ACC112 (cell line): ENCODE measurements around the gene ANKS3.

Experiments
- H2AFZ ChIP-seq: fragments of 200-600 bp; sonication (generic); one replicate; pipeline ENCODE4 v1.6.0; 2017; ENCODE audit warnings: antibody characterized with exemption, low read length; ENCODE audit not compliant: unreplicated experiment
- H3K27ac ChIP-seq: fragments of 200-600 bp; sonication (generic); 2 replicates; pipeline ENCODE4 v1.5.1; 2014; ENCODE audit warnings: low read depth, mild to moderate bottlenecking, antibody characterized with exemption, low read length, moderate library complexity
- H3K27me3 ChIP-seq: fragments of 200-600 bp; sonication (generic); 2 replicates; pipeline ENCODE4 v1.6.1; 2014; ENCODE audit warnings: mild to moderate bottlenecking, antibody characterized with exemption, low read length, moderate library complexity, mixed read lengths; ENCODE audit not compliant: insufficient read depth
- H3K36me3 ChIP-seq: fragments of 200-600 bp; sonication (generic); 2 replicates; pipeline ENCODE4 v1.6.1; 2016; ENCODE audit warnings: mild to moderate bottlenecking, antibody characterized with exemption, low read length, moderate library complexity, mixed read lengths; ENCODE audit not compliant: insufficient read depth
- H3K4me1 ChIP-seq: fragments of 200-600 bp; sonication (generic); one replicate; pipeline ENCODE4 v1.6.1; 2016; ENCODE audit warnings: low read length, mixed read lengths; ENCODE audit not compliant: insufficient read depth, unreplicated experiment, control insufficient read depth
- H3K4me3 ChIP-seq: fragments of 200-600 bp; sonication (generic); 2 replicates; pipeline ENCODE4 v1.5.1; 2014; ENCODE audit warnings: mild to moderate bottlenecking, low read depth, low read length
- H3K79me2 ChIP-seq: fragments of 200-600 bp; sonication (generic); one replicate; pipeline ENCODE4 v1.6.0; 2016; ENCODE audit warnings: low read length; ENCODE audit not compliant: control insufficient read depth, unreplicated experiment, insufficient read depth

The ANKS3 gene

DNA sequence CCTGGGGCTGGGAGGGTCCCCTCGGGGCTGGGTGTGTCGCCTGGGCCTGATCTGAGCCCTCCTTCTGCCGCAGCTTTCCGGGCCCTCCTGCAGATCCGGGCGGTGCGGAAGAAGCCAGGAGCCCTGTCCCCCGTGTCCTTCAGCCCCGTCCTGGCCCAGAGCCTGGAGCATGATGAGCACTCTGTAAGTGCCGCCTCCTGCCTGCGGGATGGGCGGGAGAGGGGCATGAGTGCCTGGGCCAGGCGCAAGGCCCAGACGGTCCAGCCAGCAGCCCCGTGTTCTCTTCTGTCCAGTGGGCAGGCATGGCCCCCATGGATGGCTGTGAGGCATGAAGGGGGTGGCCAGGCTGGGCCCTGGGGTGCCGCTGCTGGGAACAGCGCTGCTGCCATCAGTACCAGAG, 56.7 kb downstream of the ANKS3 start:
- no peak overlapping the region for H3K27ac ChIP-seq
- H3K4me1 ChIP-seq = no peaks in the 10 kb centered on the region
- no peak overlapping the region for H2AFZ ChIP-seq
- H3K4me3 ChIP-seq = no peak overlapping the region
- 0 out of 2 replicates have a peak, but pooled peaks cover 6% of the 10 kb centered on the region for H3K36me3 ChIP-seq
- no peaks in the 10 kb centered on the region for H3K79me2 ChIP-seq
- no peaks in the 10 kb centered on the region for H3K27me3 ChIP-seq

DNA sequence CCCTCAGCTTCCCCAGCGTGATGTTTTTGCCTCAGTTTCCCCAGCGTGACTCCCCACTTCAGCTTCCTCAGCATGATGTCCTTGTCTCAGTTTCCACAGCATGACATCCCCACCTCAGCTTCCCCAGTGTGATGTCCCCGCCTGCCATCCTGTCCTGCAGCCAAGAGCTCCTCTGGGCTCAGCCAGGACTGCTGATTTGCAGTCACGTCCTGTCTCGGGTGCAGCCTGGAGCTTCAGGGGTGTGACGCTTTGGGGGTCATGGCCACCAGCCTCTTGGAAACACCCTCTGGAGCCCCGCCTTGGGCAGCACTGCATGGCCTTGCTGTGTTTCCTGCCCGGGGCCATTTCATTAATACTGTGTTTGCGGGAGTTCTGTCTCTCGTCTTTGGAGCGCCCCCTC, 57.2 kb downstream of the ANKS3 start:
- Histone ChIP-seq H3K36me3 (0 out of 2 replicates have a peak, but pooled peaks cover 6% of the 10 kb centered on the region), H3K4me1 (no peaks in the 10 kb centered on the region), H3K79me2 (no peaks in the 10 kb centered on the region), H3K27me3 (no peaks in the 10 kb centered on the region), H3K27ac (no peak overlapping the region), H2AFZ (no peak overlapping the region), H3K4me3 (no peak overlapping the region)

DNA sequence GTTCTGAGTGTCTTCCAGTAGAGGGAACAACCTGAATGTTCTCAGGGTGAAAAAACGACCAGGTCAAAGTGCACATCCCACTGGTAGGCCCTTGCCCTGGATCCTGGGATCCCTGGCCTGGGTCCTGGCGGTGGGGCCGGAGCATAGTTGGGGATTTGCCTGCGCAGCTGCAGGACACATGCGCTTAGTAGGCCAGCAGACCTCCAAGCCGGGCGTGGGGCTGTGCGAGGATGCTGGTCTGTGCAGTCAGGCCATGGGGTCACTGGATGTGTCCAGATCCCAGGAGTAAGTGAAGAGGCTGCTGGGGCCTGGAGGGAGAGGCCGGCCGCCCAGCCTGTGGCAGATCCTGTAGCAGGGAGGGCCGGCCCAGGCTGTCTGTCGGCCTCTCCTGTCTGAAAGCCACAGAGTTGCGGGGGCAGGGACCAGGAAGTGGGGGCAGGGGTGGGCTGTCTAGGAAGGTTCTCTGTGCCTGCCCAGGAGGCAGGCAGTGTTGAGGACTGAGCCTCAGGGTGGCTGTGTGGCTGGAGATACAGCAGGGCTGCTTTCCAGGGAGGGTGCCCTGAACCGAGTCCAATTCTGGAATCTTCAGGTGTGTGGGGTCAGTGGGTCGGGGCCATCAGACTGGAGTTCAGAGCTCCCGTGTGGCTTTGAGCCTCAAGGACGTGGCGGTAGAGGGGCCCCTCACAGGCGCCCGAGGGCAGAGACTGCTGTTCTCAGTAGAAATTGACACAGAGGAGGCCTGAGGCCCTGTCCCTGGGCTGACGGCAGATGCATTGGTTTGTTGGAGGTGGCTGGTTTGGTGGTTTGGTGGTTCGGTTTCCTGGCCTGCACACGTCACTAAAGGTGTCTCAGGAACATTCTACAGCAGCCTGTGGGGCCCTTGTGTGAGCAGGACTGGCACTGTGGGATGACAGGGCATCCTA, 57.9 kb downstream of the ANKS3 start:
- Histone ChIP-seq H3K27me3 (no peaks in the 10 kb centered on the region), H3K4me3 (no peak overlapping the region), H3K27ac (no peak overlapping the region), H2AFZ (no peak overlapping the region), H3K36me3 (0 out of 2 replicates have a peak, but pooled peaks cover 6% of the 10 kb centered on the region), H3K79me2 (no peaks in the 10 kb centered on the region), H3K4me1 (no peaks in the 10 kb centered on the region)

DNA sequence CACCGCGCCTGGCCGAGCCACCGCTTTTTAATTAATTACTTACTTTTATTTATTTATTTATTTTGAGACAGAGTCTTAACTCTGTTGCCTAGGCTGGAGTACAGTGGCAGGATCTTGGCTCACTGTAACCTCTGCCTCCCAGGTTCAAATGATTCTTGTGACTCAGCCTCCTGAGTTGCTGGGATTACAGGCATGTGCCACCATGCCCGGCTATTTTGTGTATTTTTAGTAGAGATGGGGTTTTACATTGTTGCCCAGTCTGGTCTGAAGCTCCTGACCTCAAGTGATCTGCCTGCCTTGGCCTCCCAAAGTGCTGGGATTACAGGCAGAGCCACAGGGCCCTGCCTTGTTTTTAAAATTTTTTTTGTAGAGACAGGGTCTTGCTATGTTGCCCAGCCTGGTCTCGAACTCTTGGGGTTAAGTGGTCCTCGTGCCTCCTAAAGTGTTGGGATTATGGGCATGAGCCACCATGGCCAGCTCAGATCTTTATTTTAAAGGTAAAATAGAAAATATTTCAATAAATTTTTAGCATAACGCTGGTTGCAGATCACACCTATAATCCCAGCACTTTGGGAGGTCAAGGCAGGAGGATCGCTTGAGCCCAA, 59.0 kb downstream of the ANKS3 start:
- H2AFZ ChIP-seq = no peak overlapping the region
- H3K4me3 ChIP-seq = no peak overlapping the region
- no peaks in the 10 kb centered on the region for H3K79me2 ChIP-seq
- H3K36me3 ChIP-seq = 0 out of 2 replicates have a peak, but pooled peaks cover 6% of the 10 kb centered on the region
- no peaks in the 10 kb centered on the region for H3K4me1 ChIP-seq
- no peaks in the 10 kb centered on the region for H3K27me3 ChIP-seq
- no peak overlapping the region for H3K27ac ChIP-seq

DNA sequence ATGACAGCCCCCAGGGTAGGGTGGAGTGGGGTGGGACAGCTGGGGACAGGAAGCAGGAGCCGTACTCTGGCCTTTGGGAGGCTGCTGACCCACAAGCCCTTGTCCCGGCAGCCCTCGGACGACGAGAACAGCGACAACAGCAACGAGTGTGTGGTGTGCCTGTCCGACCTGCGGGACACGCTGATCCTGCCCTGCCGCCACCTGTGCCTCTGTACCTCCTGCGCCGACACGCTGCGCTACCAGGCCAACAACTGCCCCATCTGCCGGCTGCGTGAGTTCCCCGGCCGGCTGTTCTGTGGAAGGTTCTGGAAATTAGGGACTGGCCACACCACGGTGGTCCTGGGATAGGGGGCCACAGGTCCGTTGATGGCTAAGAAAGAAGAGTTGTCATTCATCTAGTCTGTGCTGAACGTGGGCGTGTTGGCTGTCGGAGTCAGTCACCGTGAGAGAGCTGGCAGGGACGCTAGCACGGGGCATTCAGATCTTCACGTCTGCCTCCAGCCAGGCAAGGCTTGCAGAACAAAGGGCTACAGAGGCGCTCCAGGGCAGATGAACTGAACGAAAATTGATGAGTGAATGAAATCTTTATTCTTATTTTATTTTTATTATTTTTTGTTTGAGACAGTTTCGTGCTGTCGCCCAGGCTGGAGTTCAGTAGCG, 60.6 kb downstream of the ANKS3 start:
- H3K27ac ChIP-seq = no peak overlapping the region
- no peak overlapping the region for H3K4me3 ChIP-seq
- no peaks in the 10 kb centered on the region for H3K27me3 ChIP-seq
- H2AFZ ChIP-seq = no peak overlapping the region
- H3K36me3 ChIP-seq = peaks cover 16% of the 10 kb centered on the region; the same call in 1 of the 2 replicates
- H3K4me1 ChIP-seq = no peaks in the 10 kb centered on the region
- H3K79me2 ChIP-seq = no peaks in the 10 kb centered on the region

DNA sequence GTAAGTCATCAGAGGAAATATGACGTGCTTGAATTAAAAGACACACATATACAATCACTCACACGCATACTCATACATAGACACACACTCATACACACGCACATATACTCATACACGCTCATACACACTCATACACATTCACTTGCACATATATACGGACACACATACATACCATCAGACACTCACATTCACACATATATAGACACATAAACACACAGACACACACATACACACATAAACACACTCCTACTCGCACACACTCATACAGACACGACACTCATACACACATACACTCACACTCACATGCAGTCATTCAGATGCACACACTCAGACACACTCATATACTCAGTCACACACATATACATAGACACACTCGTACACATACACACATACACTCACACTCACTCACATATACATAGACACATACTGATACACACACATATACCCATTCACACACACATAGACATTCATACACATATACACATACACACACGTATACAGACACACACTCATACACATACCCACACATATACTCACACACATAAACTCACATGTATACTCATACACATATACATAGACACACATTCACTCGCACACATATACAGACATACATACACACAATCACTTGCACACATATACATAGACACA, 65.6 kb downstream of the ANKS3 start:
- H3K36me3 ChIP-seq = peaks cover 19% of the 10 kb centered on the region; the same call in 1 of the 2 replicates
- no peaks in the 10 kb centered on the region for H3K27me3 ChIP-seq
- no peaks in the 10 kb centered on the region for H3K4me1 ChIP-seq
- H3K79me2 ChIP-seq = no peaks in the 10 kb centered on the region
- no peak overlapping the region for H3K27ac ChIP-seq
- no peak overlapping the region for H3K4me3 ChIP-seq
- H2AFZ ChIP-seq = no peak overlapping the region

DNA sequence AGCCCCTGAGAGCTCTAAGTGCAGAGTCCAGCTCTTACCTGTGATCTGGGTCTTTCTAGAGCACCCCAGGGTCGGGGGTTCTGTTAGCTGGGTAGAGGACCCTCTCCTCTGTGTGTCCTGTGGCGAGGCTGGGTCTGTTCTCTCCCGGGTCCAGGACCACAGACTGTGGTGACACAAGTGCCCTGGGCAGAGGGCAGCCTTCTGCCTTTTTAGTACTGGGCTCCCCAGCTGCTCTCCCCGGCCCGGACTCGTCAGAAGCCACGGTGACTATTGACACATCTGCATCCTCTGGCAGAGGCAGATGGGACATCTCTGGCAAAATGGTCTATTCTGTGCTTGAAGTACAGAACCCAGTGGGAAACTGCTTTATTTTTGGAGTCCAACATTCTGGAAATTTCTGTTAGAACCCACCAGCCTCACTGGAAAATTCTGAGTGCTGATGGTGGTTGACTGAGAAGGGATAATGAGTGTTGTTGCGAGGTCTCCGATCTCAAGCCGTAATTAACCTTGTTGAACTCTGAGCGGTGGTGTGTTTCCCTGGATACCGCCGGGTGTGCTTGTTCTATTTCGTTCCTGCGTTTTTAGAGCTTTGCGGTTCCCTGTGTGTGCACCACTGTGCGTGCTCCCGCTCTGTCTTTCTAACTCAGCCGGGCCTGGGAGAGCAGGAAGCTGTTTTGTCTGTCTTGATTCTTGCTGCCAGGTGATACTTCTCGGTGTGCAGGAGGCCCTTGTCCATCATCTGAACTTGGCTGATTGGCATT, 66.7 kb downstream of the ANKS3 start:
- Histone ChIP-seq H3K36me3 (peaks cover 19% of the 10 kb centered on the region; the same call in 1 of the 2 replicates), H3K4me1 (no peaks in the 10 kb centered on the region), H3K27me3 (no peaks in the 10 kb centered on the region), H3K79me2 (no peaks in the 10 kb centered on the region), H2AFZ (no peak overlapping the region), H3K27ac (no peak overlapping the region), H3K4me3 (no peak overlapping the region)

DNA sequence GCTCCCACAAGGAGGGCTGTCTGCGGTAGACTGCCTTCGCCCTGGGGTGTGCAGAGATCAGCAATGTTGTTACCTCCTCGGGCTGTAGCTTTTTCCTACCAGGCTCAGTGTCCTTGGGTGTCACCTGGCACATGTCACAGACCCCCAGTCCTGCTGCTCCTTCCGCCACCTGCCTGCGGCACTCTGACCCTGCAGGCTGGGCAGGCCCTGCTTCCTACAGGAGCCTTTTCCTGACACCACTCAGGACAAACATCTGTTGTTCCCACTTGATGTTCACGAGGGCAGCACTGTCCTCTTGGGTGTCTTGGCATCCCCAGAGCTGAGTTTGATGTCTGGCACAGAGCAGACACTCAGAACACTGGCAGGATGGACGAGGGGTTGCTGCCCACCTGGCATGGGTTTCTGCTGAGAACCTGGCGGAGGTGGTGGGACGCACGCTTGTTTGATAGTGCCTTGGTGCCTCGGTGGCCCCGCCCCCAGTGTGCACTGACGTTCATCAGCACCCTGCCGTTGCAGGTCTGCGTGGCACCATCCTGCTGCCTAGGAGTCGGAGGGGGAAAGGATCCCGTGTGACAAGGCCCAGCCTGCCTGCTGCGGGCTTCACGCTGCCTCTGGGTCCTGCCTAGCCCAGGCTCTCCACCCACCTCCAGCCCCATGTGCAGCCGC, 67.4 kb downstream of the ANKS3 start:
- no peaks in the 10 kb centered on the region for H3K79me2 ChIP-seq
- H3K36me3 ChIP-seq = peaks cover 19% of the 10 kb centered on the region; the same call in 1 of the 2 replicates
- no peaks in the 10 kb centered on the region for H3K27me3 ChIP-seq
- no peak overlapping the region for H3K27ac ChIP-seq
- no peaks in the 10 kb centered on the region for H3K4me1 ChIP-seq
- no peak overlapping the region for H2AFZ ChIP-seq
- no peak overlapping the region for H3K4me3 ChIP-seq

DNA sequence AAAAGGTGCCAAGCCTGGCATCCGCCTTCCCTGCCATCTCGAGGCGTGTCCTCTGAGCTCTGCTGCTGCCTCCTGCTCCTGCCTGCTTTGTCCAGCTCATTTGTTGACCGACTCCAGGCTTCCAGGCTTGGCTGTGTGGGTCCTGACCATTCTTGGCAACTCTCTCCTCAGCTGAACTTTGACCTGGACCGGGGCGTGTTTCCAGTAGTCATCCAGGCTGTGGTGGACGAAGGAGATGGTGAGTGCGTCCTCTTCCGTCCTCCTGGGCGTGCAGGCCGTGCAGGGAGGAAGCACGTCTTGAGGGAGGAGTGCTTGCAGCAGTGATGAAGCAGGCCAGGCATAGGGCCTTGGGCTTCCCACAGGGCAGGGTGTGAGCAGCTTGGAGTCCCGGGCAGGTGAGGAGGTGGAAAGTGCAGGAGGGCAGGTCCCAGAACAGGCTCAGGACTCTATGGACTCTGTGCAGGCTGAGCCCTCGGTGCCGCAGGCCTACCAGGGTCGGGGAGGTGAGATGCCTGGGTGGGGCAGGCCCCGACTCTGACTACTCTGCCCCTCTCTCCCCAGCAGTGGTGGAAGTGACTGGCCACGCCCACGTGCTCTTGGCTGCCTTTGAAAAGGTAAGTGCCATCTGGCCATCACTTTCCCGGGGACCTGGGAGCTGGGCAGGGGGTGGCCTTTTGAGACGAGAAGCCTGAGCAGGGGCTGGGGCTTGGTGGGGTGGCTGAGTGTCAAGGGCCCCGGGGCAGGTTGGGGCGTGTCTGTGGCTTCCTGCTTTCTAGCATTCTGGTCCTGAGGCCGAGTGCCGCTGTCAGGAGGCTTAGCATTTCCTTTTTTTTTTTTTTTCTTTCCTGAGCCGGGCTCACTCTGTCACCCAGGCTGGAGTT, 69.3 kb downstream of the ANKS3 start:
- peaks cover 4% of the 10 kb centered on the region for H3K4me1 ChIP-seq
- H3K79me2 ChIP-seq = no peaks in the 10 kb centered on the region
- peaks cover 19% of the 10 kb centered on the region; the same call in 1 of the 2 replicates for H3K36me3 ChIP-seq

More for the DNA sequence above, 69.3 kb downstream of the ANKS3 start:
- Histone ChIP-seq H3K27me3 (no peaks in the 10 kb centered on the region), H2AFZ (no peak overlapping the region), H3K27ac (no peak overlapping the region), H3K4me3 (no peak overlapping the region)
